ENCODE results near the gene SAMD7.

SAMD7 gene

DNA sequence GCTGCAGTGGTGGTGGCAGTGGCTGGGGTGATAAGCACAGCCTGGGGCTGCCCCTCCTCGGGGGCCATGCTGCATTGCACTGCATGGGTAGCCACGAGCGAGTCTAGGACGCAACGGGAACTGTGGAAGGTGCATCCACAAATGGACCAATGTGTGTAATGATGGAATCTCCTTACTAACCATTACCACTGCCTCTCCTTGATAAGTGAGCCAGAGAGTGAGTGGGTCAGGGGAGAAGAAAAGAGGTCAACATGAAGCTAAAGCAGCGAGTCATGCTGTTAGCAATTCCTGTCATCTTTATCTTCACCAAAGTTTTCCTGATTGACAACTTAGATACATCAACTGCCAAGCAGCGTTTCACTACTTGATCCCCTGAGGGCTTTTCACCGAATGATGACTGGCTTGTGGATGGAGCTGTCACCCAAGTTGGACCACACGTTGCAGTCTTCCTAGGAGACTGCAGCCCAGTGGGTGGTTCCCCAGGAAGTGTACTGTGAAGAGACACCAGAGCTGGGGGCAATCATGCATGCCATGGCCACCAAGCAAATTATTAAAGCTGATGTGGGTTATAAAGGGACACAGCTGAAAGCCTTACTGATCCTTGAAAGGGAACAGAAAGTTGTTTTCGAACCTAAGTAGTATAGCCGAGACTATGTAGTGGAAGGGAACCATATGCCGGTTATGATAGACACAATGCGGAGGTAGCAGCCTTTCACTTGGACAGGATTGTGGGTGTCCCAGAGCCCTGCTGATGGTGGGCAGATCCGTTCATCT, 20.6 kb downstream of the SAMD7 start:
- Histone ChIP-seq H3K4me1 (ENCODE audit: control insufficient read depth, insufficient read depth, low read length) (no peaks in the 10 kb centered on the region), H3K27ac (ENCODE audit: extremely low read depth, low read depth, low read length) (no peak overlapping the region), H3K4me3 (ENCODE audit: low read depth, low read length) (no peak overlapping the region), H3K9me3 (ENCODE audit: control insufficient read depth, insufficient read depth, low read depth, low read length) (no peaks in the 10 kb centered on the region), H3K36me3 (ENCODE audit: control insufficient read depth in 2 of 2, insufficient read depth in 1 of 2, low read length in 2 of 2) (no peaks in the 10 kb centered on the region)
- POLR2A ChIA-PET = no interaction called here
- no peak for TF ChIP-seq ZNF555 (tag by site-specific recombination; conservative IDR thresholded peaks at IDR 0.05)
- no peak for TF ChIP-seq ZFP37 (tag by site-specific recombination; IDR thresholded peaks at IDR 0.05)
- TF ChIP-seq ZNF624 (tag by site-specific recombination; IDR thresholded peaks at IDR 0.05) = no peak
- TF ChIP-seq ZNF248 (tag by site-specific recombination; IDR thresholded peaks at IDR 0.05) = no peak
- no peak for TF ChIP-seq ZNF639 (tag by site-specific recombination; IDR thresholded peaks at IDR 0.05)
- TF ChIP-seq ZNF596 (tag by site-specific recombination; IDR thresholded peaks at IDR 0.05) = no peak
- TF ChIP-seq KLF10 (tag by site-specific recombination; IDR thresholded peaks at IDR 0.05) = no peak
- no peak for TF ChIP-seq BCL11B (tag by site-specific recombination; IDR thresholded peaks at IDR 0.05; ENCODE audit: low read depth)
- no peak for TF ChIP-seq ZBTB44 (tag by site-specific recombination; IDR thresholded peaks at IDR 0.05)
- no peak for TF ChIP-seq ZBTB7A (tag by site-specific recombination; IDR thresholded peaks at IDR 0.05; ENCODE audit: low read depth)
- TF ChIP-seq OSR2 (tag by site-specific recombination; IDR thresholded peaks at IDR 0.05) = no peak
- no peak for TF ChIP-seq HOXD13 (CRISPR knock-in tag; IDR thresholded peaks at IDR 0.05; ENCODE audit: borderline replicate concordance)
- no peak for TF ChIP-seq SALL2 (tag by site-specific recombination; IDR thresholded peaks at IDR 0.05; ENCODE audit: borderline replicate concordance)
- TF ChIP-seq ZNF10 (tag by site-specific recombination; IDR thresholded peaks at IDR 0.05) = no peak
- CTCF ChIA-PET = interaction anchor here (0.6 kb wide), 1 partner anchor 82 kb away, joined by 3 read pairs; no protein-coding TSS in a partner anchor

DNA sequence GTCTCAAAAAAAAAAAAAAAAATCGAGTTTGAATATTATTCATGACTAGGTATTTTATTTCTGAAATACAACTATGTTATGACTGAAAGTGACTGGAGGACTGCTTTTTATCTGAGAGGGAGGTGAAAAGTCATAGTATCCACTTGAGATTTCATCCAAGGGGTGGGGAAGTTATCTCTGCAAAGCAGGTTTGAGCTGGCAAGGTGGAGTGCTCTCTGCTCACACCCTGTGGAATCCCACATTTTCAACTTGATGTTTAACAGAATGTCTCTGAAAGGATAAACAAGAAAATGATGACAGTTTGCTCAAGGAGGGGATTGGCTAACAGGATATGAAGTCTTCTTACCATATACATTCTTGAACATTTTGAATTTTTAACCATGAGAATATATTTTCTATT, 27.9 kb downstream of the SAMD7 start:
- no peak overlapping the region for H3K4me3 ChIP-seq (ENCODE audit: low read depth, low read length)
- H3K27ac ChIP-seq (ENCODE audit: extremely low read depth, low read depth, low read length) = no peak overlapping the region
- CTCF ChIA-PET = no interaction called here
- POLR2A ChIA-PET = no interaction called here
- no peaks in the 10 kb centered on the region for H3K36me3 ChIP-seq (ENCODE audit: control insufficient read depth in 2 of 2, insufficient read depth in 1 of 2, low read length in 2 of 2)
- TF ChIP-seq ZNF510 (tag by site-specific recombination; IDR thresholded peaks at IDR 0.05; ENCODE audit: insufficient replicate concordance) (no peak), ZNF18 (tag by site-specific recombination; IDR thresholded peaks at IDR 0.05) (no peak), IKZF3 (tag by site-specific recombination; IDR thresholded peaks at IDR 0.05) (no peak), ZNF394 (tag by site-specific recombination; IDR thresholded peaks at IDR 0.05; ENCODE audit: borderline replicate concordance) (no peak)
- H3K9me3 ChIP-seq (ENCODE audit: control insufficient read depth, insufficient read depth, low read depth, low read length) = no peaks in the 10 kb centered on the region
- no peaks in the 10 kb centered on the region for H3K4me1 ChIP-seq (ENCODE audit: control insufficient read depth, insufficient read depth, low read length)

All from HEK293 (cell line).